ENCODE results near the gene DTX3L. TPM values are rescaled to one million over a fixed set of nuclear protein-coding genes. Genes with fewer than 3 reads are reported as not detected.

DTX3L gene
- total RNA-seq: 11.0 and 15.9 TPM in 2 replicates

DNA sequence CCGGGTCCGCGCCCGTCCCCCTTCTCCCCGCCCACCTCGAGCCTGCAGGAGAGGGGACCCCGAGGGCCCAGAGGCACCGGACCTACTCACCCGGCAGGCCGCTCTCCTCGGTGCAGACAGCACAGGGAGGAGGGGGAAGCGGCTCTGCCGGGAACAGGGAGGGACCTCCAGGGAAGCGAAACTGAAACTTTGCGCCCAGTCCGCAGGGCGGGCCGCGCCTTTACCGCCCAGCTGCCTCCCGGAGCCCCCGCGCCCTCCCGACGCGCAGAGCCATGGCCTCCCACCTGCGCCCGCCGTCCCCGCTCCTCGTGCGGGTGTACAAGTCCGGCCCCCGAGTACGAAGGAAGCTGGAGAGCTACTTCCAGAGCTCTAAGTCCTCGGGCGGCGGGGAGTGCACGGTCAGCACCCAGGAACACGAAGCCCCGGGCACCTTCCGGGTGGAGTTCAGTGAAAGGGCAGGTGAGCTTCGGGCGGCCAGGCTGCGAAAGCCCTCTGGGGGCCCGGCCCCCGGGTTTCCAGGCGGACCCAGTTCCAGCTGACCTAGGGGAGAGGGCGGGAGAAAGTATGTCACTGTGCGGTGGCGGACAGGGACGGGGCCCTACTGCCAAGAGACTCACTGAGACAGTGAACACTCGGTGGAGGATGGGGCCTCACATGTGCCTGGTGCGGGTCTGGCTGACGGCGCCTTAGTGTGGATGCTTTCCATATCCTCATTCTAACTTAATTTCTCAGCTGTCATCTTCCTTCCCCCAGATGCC lies at the start of gene DTX3L, which contains the start of gene PARP9:
TSS of gene DTX3L (plus strand) at position 184 of the 758 bp plus-strand sequence. CDS start at position 273, 89 bp downstream.
TSS of gene PARP9 (minus strand) at position 146 of the 758 bp plus-strand sequence. CDS start 4,680 bp downstream, outside the sequence.

GRCh38 chr3:122577409-122578031 lies 13.4 kb downstream of the DTX3L start, which contains the start of gene PARP15:
TSS of gene PARP15 (plus strand) at chr3:122577650. CDS start at chr3:122577668, 18 bp downstream.

Other genes starting within 250 kb of the DTX3L start
- gene CSTA, start 239.1 kb upstream of the DTX3L start, total RNA-seq: 0.58 and 2.0 TPM in 2 replicates
- 29.3 and 53.5 TPM in 2 replicates for gene MIX23, start 181.1 kb upstream of the DTX3L start, total RNA-seq
- 20.1 and 33.0 TPM in 2 replicates for gene FAM162A, start 180.2 kb upstream of the DTX3L start, total RNA-seq
- 4.2 and 5.0 TPM in 2 replicates for gene WDR5B, start 148.3 kb upstream of the DTX3L start, total RNA-seq
- gene KPNA1, start 49.4 kb upstream of the DTX3L start, total RNA-seq: 21.4 and 33.4 TPM in 2 replicates
- 15.7 and 17.2 TPM in 2 replicates for gene PARP9, start within 50 bp of the DTX3L start, total RNA-seq
- under 0.01 and 0.56 TPM in 2 replicates for gene PARP15, start 13.3 kb downstream of the DTX3L start, total RNA-seq
- gene PARP14, start 116.5 kb downstream of the DTX3L start, total RNA-seq: 36.0 and 64.0 TPM in 2 replicates
- gene HSPBAP1, start 229.5 kb downstream of the DTX3L start, total RNA-seq: 4.2 and 8.7 TPM in 2 replicates
- gene SLC49A4, start 230.7 kb downstream of the DTX3L start, total RNA-seq: 13.4 and 23.1 TPM in 2 replicates